Calu3 (cell line): Measurements from ENCODE around the gene DRAXIN. TPM values are rescaled to one million over a fixed set of nuclear protein-coding genes. Genes with fewer than 3 reads are reported as not detected.

Experiments
- BruUV-seq: library from RNA; stranded (reverse); fragments of 400-500 nt; replicated peaks from 2 replicates; lab custom pipeline; 2021; lab: Mats Ljungman, UMichigan
- CTCF ChIA-PET: fragments of 300-600 bp; sonication (Branson Sonifier 250); formaldehyde crosslinking; loops from one replicate; lab custom pipeline; 2022; ENCODE audit warnings: antibody characterized with exemption; lab: Charles Lee
- DNase-seq: peaks from one replicate; pipeline ENCODE4 v3.0.0; 2022
- H3K27ac Mint-ChIP-seq: one replicate; pipeline ENCODE4 v1.8.0; 2022; ENCODE audit warnings: mixed read lengths; ENCODE audit not compliant: unreplicated experiment
- H3K27me3 Mint-ChIP-seq: one replicate; pipeline ENCODE4 v1.8.0; 2022; ENCODE audit warnings: mixed read lengths; ENCODE audit not compliant: unreplicated experiment
- H3K36me3 Mint-ChIP-seq: one replicate; pipeline ENCODE4 v1.8.0; 2022; ENCODE audit warnings: mild to moderate bottlenecking, moderate library complexity, mixed read lengths; ENCODE audit not compliant: insufficient read depth, unreplicated experiment
- H3K4me1 Mint-ChIP-seq: one replicate; pipeline ENCODE4 v1.8.0; 2022; ENCODE audit warnings: mild to moderate bottlenecking, low read depth, mixed read lengths; ENCODE audit not compliant: unreplicated experiment
- H3K4me3 Mint-ChIP-seq: one replicate; pipeline ENCODE4 v1.8.0; 2022; ENCODE audit warnings: mild to moderate bottlenecking, low read depth, moderate library complexity, mixed read lengths; ENCODE audit not compliant: unreplicated experiment
- H3K9me3 Mint-ChIP-seq: one replicate; pipeline ENCODE4 v1.8.0; 2022; ENCODE audit warnings: low read depth, mixed read lengths; ENCODE audit not compliant: unreplicated experiment
- intact Hi-C: fragments of 100-400 bp; cut with micrococcal nuclease; formaldehyde crosslinking; loops from one replicate; pipeline ENCODE4 v1.10.0; 2022; ENCODE audit not compliant: unreplicated experiment
- total RNA-seq: library from RNA; stranded (reverse); gene quantifications from 2 replicates; pipeline ENCODE4 v1.2.3, GENCODE V29; 2022
- TF ChIP-seq, protein P1 (sequence below): fragments of 200-600 bp; IDR thresholded peaks from one replicate; pipeline ENCODE4 v1.8.0; 2022; ENCODE audit warnings: antibody characterized with exemption; ENCODE audit not compliant: unreplicated experiment

The DRAXIN gene
- total RNA-seq, 1 experiment from 2014 or later = not detected

DNA sequence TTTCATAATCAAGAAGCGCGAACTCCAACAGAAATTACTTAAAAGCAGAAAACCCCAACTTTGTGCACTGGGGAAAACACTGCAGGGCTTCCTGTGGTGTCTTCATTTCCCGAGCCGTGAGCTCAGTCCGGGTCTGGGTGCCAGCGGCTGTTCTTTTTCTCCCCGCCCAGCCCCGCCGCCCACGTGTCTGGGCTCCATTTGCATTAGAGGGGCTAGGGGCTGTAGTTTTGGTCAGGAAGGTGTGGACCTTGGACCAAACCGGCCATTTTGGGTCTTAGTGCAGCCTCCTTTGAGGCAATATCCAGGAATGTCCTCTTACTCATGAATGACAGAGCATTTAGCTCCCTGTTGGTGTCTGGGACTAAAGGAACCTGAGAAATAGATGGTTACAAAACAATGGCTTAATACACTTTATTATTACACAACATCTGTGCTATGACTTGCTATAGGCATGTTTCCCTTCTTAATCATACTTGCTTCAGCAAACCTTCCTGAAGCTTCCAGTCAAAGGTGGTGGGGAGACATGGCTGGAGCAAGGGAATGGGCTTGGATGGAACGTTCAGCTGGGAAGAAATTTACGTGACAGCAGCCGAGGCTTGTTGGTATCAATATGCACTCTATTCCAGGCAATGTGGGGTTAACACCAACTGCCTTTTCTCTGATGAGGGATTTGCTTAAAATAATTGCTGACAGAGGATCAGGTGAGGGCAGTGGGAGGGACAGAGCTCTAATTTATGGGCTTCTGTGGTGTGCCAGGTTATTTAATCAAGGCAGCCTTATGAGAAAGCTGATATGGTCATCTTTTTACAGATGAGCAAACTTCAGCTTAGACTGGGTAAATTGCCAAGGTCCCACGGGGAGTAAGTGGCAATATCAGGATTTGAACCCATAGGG lies 45.5 kb downstream of the DRAXIN start:
- Mint-ChIP-seq H3K27me3 (no peaks in the 10 kb centered on the region), H3K36me3 (peaks cover 21% of the 10 kb centered on the region), H3K4me3 (peak overlapping the region; percentile 93), H3K9me3 (no peaks in the 10 kb centered on the region), H3K27ac (peak overlapping the region; percentile 5), H3K4me1 (peaks cover 5% of the 10 kb centered on the region)
- DNase-seq = peak; percentile 9
- intact Hi-C loops = no loop called here
- TF ChIP-seq, protein P1, sequence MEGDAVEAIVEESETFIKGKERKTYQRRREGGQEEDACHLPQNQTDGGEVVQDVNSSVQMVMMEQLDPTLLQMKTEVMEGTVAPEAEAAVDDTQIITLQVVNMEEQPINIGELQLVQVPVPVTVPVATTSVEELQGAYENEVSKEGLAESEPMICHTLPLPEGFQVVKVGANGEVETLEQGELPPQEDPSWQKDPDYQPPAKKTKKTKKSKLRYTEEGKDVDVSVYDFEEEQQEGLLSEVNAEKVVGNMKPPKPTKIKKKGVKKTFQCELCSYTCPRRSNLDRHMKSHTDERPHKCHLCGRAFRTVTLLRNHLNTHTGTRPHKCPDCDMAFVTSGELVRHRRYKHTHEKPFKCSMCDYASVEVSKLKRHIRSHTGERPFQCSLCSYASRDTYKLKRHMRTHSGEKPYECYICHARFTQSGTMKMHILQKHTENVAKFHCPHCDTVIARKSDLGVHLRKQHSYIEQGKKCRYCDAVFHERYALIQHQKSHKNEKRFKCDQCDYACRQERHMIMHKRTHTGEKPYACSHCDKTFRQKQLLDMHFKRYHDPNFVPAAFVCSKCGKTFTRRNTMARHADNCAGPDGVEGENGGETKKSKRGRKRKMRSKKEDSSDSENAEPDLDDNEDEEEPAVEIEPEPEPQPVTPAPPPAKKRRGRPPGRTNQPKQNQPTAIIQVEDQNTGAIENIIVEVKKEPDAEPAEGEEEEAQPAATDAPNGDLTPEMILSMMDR = no peak
- TSS peak; percentile 52 for BruUV-seq
- CTCF ChIA-PET = interaction anchor here (0.6 to 2.7 kb wide), 2 partner anchors 17 to 54 kb away, joined by 5 to 10 read pairs; no protein-coding TSS in a partner anchor

DNA sequence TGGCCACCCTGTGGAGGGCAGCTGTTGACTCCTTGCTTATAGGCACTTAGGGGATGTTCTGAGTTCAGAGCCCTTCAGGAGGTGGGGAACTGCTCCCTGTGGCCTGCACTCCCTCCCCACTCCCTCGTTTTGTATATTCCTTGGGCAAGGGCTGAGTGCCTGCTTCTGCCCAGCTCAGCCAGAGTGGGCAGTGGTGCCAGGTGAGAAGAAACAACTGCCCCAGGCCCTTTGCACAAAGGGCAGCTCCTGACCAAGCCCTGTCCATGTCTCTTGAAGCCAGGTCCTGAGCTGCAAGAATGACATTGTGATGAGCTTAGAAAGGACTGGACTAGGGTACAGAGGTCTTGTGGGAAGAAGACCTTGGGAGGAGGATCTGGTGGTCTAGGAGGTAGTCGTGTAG lies 46.6 kb downstream of the DRAXIN start:
- Mint-ChIP-seq H3K9me3 (no peaks in the 10 kb centered on the region), H3K27me3 (no peaks in the 10 kb centered on the region), H3K36me3 (peaks cover 21% of the 10 kb centered on the region), H3K27ac (no peak overlapping the region), H3K4me3 (no peak overlapping the region), H3K4me1 (peaks cover 5% of the 10 kb centered on the region)
- no TSS peak for BruUV-seq
- intact Hi-C loops = no loop called here
- CTCF ChIA-PET = interaction anchor here (0.6 kb wide), 1 partner anchor 12 kb away, joined by 3 read pairs; no protein-coding TSS in a partner anchor
- TF ChIP-seq, protein P1 = no peak
- no peak for DNase-seq

DNA sequence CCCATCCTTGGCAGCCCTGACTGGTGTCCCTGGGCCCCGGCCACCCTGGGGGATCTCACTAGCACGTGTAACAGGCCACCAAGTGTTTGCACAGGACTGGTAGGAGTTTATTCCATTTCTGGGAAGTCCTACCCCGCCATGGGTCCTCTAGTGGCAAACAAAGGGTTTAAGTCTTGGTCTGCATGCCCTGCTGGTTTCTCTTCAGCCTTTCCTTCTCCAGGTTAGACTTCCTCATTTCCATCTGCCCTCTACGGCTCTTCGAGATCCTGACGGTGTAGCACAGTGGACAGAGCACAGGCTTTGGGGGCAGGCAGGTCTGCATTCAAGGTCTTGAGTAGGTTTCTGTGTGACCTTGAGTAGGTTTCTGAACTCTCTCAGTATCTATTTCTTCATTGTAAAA lies 47.3 kb downstream of the DRAXIN start:
- no peak for DNase-seq
- Mint-ChIP-seq H3K4me3 (no peak overlapping the region), H3K36me3 (peaks cover 21% of the 10 kb centered on the region), H3K27me3 (no peaks in the 10 kb centered on the region), H3K9me3 (no peaks in the 10 kb centered on the region), H3K27ac (no peak overlapping the region), H3K4me1 (peaks cover 5% of the 10 kb centered on the region)
- no TSS peak for BruUV-seq
- TF ChIP-seq, protein P1 = no peak
- intact Hi-C loops = no loop called here
- CTCF ChIA-PET = no interaction called here

DNA sequence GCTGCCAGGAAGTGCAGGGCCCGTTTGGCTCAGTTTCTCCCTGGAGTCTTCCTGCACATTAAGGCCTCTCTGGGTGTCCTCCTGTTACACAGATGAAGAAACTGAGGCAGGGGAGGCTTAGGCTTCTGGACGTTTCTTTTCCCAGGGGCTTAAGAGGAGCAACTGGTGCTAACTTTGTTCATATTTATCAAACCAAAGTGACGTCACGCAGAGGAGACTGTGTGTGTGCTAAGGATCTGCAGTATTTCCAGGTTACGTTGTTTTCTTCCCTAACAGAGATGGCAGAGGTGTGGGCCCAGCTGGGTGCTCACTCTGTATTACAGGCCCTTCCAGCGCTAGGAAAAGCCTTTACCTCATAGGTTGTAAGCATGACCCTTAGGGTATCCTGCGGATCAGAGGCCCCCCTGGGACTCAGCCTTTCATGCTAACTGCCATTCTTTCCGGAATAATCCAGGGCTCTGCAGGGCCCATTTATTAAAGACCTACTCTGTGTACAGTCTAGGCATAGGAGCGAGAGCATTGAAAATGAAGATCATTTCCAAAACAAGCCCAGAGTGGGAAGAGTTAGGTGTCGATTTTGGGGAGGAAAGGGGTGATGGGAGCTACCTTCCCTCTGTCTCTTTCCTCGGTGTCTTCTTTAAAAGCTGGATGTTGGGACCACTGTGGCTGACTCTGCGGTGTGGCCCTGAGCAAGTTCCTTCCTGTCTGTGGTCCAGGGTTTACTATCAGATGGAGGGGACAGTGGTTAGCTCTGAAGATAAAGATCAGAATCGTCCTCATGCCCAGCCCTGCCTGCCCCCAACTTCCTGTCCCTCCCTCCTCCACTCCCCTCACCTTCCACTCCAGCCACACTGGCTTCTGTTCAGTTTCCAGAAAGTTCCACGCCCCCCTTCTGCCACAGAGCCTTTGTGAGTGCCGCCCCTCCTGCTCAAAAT lies 49.0 kb downstream of the DRAXIN start:
- Mint-ChIP-seq H3K4me1 (peaks cover 3% of the 10 kb centered on the region), H3K9me3 (no peaks in the 10 kb centered on the region), H3K27ac (no peak overlapping the region), H3K36me3 (peaks cover 17% of the 10 kb centered on the region), H3K27me3 (no peaks in the 10 kb centered on the region), H3K4me3 (no peak overlapping the region)
- BruUV-seq = no TSS peak
- TF ChIP-seq, protein P1 = no peak
- CTCF ChIA-PET = no interaction called here
- intact Hi-C loops = no loop called here
- DNase-seq = no peak
